Glomerular endothelial cell (primary cell): ENCODE measurements around the gene CCDC149. TPM values are rescaled to one million over a fixed set of nuclear protein-coding genes. Genes with fewer than 3 reads are reported as not detected.

Experiments
- DNase-seq: peaks from one replicate; pipeline ENCODE4 v3.0.0-alpha.2; 2011; ENCODE audit warnings: low read depth, low spot score; ENCODE audit errors: extremely low read depth
- total RNA-seq: library from RNA; depleted of rRNA; stranded (reverse); fragments of >200 nt; gene quantifications from 2 replicates; pipeline ENCODE4 v1.2.3, GENCODE V29; 2015

Gene CCDC149
- total RNA-seq: 7.7 and 11.6 TPM in 2 replicates

GRCh38 chr4:24912252-24913118 is at the start of gene CCDC149:
Gene CCDC149 (minus strand): TSS chr4:24913042. CDS start chr4:24912864, 178 bp downstream.
- DNase-seq: no peak

DNA sequence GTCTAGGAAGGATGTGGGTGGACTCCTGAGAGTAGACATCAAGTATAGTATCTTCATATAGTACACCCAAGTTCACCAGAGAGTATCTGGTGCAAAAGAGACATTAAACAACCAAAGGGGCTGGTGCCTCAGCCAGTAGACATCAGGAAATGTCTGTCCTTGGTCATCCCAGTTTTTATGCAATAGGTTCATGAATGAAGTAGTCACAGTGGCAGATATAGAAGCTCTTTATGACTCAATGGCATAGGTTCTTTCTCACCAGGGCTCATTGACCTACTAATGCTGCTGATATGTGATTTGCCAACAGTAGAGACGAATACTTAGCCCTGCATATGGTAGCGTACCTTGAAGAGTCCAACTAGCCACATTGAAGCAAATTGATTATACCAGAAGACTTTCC is 45.0 kb upstream of the CCDC149 start:
- no peak for DNase-seq

GRCh38 chr4:24956763-24957162 is 43.9 kb upstream of the CCDC149 start:
- DNase-seq: no peak

- no peak for DNase-seq
Observed at GRCh38 chr4:24956091-24956490, 43.2 kb upstream of the CCDC149 start.

- no peak for DNase-seq
Observed at GRCh38 chr4:24952667-24953066, 39.8 kb upstream of the CCDC149 start.

- DNase-seq: no peak
Observed at GRCh38 chr4:24949970-24950369, 37.1 kb upstream of the CCDC149 start.

GRCh38 chr4:24937917-24938281 is 25.1 kb upstream of the CCDC149 start:
- no peak for DNase-seq

DNA sequence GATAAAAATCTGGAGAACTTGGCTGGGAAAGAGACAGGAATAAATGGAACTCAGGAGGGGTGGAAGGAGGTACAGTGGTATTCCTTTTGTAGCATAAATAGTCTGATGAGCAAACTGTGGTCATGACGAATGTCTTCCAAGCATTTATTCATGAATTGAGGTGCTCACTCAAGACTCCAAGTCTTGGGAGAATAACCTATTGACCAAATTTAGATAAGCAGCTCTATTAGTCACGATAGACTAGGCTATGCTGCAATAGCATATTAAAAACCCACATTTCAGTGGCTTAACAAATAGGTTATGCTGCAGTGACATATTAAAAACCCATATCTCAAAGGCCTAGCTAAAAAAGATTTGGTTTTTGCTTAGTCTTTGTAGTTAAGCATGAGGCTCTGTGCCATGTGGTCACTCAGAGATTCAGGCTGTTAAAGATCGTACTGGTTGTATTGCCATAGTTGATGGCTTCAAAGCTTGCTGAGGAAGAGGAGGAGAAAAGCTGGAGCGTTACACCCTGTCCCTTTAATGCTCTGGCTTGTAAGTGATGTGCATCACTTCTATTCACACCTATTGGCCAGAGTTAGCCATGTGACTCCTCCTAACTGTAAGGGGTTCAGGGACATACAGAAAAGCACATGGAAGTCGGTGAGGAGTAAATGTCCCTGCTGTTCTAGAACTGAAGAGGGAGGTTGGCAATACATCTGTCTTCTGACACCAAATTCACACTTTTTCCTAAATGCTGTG is 24.5 kb upstream of the CCDC149 start:
- DNase-seq: no peak

DNA sequence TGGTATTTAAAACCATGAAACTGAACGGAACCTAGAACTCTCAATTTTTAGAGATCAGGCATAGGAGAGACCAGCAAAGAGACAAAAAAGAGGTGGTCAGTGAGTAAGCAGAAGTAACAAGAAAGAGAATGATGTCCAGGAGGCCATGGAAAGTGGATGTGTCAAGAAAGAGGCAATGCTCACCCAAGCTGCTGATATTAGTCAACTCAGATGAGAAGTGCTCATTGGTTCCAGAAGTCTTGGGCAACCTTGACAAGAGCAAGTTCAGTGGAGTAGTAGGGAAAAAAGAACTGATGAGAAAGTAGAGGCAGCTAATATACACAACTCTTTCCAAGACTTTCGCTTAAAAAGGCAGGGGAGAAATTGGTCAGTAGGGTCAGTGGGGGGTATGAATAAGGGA is 23.0 kb upstream of the CCDC149 start:
- DNase-seq: no peak

GRCh38 chr4:24934311-24934710 is 21.5 kb upstream of the CCDC149 start:
- DNase-seq: no peak

DNA sequence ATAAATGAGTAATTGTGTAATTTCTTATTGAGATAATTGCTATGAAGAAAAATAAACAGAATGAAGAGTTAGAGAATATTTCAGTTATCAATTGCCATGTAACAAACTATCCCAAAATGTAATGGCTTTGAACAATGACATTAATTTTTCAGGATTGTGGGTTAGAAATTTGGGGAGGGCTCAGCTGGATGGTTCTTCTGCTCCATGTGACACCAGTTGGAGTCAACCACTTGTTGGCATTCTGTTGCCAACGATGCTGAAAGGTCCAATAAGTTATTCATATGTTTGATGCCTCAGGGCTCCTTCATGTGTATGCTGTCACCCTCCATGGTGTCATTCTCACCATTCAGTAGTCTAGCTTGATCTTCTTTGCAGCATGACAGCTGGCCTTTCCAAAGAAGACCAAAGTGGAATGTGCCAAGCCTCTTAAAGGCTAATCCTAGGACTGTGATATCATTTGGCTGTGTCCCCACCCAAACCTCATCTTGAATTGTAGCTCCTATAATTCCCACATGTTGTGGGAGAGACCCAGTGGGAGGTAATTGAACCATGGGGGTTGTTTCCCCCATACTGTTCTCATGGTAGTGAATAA is 20.9 kb upstream of the CCDC149 start:
- DNase-seq: no peak

- DNase-seq: no peak
Observed at GRCh38 chr4:24932515-24933225, 19.8 kb upstream of the CCDC149 start.

DNA sequence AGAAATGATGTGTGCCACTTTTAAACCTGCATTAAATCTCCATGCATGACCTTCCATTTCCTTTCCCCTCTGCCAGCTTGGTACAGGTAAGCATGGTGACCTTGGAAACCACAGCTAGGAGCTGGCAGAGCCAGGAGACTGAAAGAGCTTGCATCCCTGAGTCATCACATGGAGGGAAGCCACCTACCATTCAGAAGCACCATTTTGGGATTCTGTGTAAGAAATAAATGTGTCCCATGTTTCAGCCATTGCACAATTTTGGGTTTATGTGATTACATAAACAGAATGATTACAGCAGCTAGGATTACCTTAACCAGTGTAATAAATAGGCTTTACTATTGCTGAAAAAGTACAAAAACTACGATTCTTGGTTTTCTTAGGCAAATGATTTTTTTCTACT is 17.3 kb upstream of the CCDC149 start:
- no peak for DNase-seq

DNA sequence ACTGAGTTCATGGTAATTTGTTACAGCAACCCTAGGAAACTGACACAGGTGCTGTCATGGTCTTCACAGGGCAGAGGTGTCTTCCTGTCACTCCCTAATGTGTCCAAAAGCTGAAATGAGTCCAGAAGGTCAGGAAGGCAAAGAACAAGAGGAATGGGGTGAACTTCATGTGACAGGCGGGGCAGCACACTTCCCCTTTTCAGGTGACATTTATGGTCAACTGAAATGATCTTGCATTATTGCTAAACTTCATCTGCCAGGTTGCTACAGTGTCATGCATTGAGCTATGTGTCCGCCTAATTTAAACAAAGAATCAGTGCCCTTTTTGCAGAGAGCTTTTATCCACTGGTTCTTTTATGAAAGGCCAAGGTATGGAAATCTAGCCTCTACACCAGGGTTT is 15.9 kb upstream of the CCDC149 start:
- DNase-seq: no peak

GRCh38 chr4:24927049-24927448 is 14.2 kb upstream of the CCDC149 start:
- DNase-seq: no peak

DNA sequence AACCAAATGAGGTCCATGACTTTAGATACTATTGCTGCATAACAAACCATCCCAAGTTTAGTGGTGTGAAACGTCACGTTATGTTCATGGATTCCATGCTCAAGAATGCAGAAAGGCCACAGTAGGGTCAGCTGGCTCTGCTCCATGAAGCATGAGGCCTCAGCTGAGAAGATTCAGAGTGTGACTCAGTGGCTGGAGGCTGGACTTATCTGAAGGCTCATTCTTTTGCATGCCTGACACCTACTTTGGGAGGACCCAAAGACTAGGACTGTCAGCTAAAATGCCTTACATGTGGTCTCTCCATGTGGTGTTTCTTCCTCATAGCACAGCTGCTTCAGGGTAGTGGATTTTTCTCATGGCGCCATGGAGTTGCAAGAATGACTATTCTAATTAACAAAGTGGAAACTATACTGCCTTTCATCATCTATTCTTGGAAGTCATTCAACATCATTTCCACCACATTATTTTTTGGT is 11.5 kb upstream of the CCDC149 start:
- no peak for DNase-seq

GRCh38 chr4:24923550-24923949 is 10.7 kb upstream of the CCDC149 start:
- DNase-seq: no peak

DNA sequence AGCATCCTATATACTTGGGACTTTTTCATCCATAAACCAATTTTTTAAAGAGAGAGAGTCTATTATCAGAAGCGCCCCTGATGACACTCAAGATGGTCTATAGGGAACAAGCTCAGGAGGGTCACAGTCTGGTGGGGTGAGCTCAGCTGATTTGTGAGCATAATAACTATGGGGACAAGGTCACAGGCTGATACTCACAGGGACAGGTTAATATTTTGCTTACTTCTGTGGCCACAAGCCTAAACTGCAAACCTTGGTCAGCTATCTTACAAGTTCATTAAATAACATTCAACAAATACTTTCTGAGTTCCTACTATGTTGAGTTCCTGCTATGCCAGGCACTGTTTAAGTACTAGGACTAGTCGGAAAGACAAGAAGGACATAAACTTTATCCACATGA is 10.2 kb upstream of the CCDC149 start:
- no peak for DNase-seq

DNA sequence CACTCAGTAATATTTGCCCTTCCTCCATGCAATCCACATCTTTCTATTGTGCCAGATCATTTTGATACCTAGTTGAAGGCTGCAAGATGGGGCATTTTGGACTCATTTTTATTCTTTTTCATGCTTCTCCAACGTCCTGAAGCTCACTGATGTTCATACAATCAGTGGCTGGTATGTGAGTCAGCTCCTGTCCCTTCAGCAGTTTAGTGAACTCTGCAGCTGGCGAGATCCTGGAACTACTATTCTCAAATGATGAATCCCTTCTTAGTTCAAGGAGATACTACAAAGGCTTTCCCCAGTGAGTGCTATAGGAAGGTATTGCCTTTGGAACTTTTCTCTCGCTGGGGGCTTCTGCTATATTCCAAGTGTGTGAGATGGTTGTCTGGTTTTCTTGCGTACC is 9.6 kb upstream of the CCDC149 start:
- DNase-seq: no peak

- no peak for DNase-seq
Observed at GRCh38 chr4:24921491-24921890, 8.6 kb upstream of the CCDC149 start.

DNA sequence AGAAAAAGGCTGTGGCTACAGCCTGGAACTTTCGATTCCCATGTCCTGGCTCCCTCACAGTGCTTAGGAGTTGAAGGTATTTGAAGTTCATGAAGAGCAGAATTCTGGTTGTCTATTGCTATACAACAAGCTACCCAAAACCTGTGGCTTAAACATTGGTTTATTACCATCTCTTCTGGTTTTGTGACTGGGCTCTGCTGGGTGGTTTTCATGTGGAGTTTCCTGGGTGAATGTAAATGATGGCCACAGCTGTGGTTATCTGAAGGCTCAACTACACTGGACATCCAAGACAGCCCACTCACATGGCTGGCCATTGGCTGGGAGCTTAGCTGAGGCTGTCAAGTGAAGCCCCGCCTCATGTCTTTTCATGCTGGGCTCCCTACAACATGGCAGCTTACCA is 7.2 kb upstream of the CCDC149 start:
- no peak for DNase-seq
